ENCODE data around the gene LDLRAD4. TPM values are rescaled to one million over a fixed set of nuclear protein-coding genes. Genes with fewer than 3 reads are reported as not detected.

The LDLRAD4 gene
- total RNA-seq, 1 experiment from 2014 or later = 1.7 TPM

DNA sequence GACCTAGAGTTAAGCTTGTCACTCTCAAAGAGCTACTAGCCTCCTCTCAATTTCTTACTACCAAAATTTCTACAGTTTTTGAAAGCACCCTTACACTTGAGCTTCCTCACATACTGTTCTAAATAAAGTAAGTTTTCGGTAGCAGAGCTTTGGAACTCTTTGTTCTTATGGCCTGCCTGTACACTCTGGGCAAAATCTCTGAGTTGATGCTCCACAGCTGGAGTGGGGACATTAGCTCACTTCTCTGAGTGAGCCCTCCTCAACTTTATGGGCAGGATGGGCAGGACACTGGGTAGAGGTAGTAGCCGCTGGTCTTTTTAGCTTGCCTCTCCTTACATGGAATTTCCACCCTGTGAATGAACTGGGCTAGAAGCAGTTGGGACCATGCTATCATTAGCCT is 380.0 kb downstream of the LDLRAD4 start:
- Histone ChIP-seq H3K27ac (no peak overlapping the region), H3F3A (ENCODE audit: insufficient read depth, low read depth) (no peaks in the 10 kb centered on the region), H3K27me3 (ENCODE audit: insufficient read depth, low read depth) (peaks cover 15% of the 10 kb centered on the region), H3K9me2 (ENCODE audit: insufficient read depth) (no peaks in the 10 kb centered on the region), H3K4me1 (replicated peaks; ENCODE audit: insufficient read depth) (no peaks in the 10 kb centered on the region), H3K4me3 (no peak overlapping the region), H3K4me2 (no peak overlapping the region), H3K79me2 (ENCODE audit: low read depth) (no peaks in the 10 kb centered on the region), H4K20me1 (ENCODE audit: insufficient read depth) (no peaks in the 10 kb centered on the region), H3K9me3 (ENCODE audit: insufficient read depth, low read depth) (peaks cover 15% of the 10 kb centered on the region), H3K36me3 (ENCODE audit: low read depth) (no peaks in the 10 kb centered on the region), H2AFZ (no peak overlapping the region)
- ChIA-PET CTCF (interaction anchor here (0.6 kb wide), 1 partner anchor 190 kb away, joined by 4 read pairs; no protein-coding TSS in a partner anchor), POLR2A (ENCODE audit: unreplicated experiment) (no interaction called here)
- TF ChIP-seq EZH2 (IDR thresholded peaks at IDR 0.05; ENCODE audit: low read depth) = no peak
- TF ChIP-seq, protein P1, sequence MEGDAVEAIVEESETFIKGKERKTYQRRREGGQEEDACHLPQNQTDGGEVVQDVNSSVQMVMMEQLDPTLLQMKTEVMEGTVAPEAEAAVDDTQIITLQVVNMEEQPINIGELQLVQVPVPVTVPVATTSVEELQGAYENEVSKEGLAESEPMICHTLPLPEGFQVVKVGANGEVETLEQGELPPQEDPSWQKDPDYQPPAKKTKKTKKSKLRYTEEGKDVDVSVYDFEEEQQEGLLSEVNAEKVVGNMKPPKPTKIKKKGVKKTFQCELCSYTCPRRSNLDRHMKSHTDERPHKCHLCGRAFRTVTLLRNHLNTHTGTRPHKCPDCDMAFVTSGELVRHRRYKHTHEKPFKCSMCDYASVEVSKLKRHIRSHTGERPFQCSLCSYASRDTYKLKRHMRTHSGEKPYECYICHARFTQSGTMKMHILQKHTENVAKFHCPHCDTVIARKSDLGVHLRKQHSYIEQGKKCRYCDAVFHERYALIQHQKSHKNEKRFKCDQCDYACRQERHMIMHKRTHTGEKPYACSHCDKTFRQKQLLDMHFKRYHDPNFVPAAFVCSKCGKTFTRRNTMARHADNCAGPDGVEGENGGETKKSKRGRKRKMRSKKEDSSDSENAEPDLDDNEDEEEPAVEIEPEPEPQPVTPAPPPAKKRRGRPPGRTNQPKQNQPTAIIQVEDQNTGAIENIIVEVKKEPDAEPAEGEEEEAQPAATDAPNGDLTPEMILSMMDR (conservative IDR thresholded peaks at IDR 0.05) = no peak
- no peak for DNase-seq
- intact Hi-C loops (cut with micrococcal nuclease; ENCODE audit: unreplicated experiment) = no loop called here
- no TSS peak for BruUV-seq (replicated peaks)

- intact Hi-C loops (cut with micrococcal nuclease; ENCODE audit: unreplicated experiment) = no loop called here
- Histone ChIP-seq H3K27ac (no peak overlapping the region), H3K4me3 (no peak overlapping the region), H3K4me1 (replicated peaks; ENCODE audit: insufficient read depth) (no peaks in the 10 kb centered on the region), H3K27me3 (ENCODE audit: insufficient read depth, low read depth) (peaks cover 19% of the 10 kb centered on the region), H3K9me3 (ENCODE audit: insufficient read depth, low read depth) (peaks cover 15% of the 10 kb centered on the region), H3F3A (ENCODE audit: insufficient read depth, low read depth) (no peaks in the 10 kb centered on the region), H3K9me2 (ENCODE audit: insufficient read depth) (no peaks in the 10 kb centered on the region), H3K4me2 (no peak overlapping the region), H2AFZ (no peak overlapping the region), H3K79me2 (ENCODE audit: low read depth) (no peaks in the 10 kb centered on the region), H3K36me3 (ENCODE audit: low read depth) (no peaks in the 10 kb centered on the region), H4K20me1 (ENCODE audit: insufficient read depth) (no peaks in the 10 kb centered on the region)
- POLR2A ChIA-PET (ENCODE audit: unreplicated experiment) = no interaction called here
- no peak for DNase-seq
- TF ChIP-seq, protein P1 (conservative IDR thresholded peaks at IDR 0.05) = no peak
- no peak for TF ChIP-seq EZH2 (IDR thresholded peaks at IDR 0.05; ENCODE audit: low read depth)
- no TSS peak for BruUV-seq (replicated peaks)
- CTCF ChIA-PET = interaction anchor here (0.6 kb wide), 1 partner anchor 190 kb away, joined by 4 read pairs; no protein-coding TSS in a partner anchor
Observed at GRCh38 chr18:13599031-13599430, 380.5 kb downstream of the LDLRAD4 start.

- TF ChIP-seq, protein P1 (conservative IDR thresholded peaks at IDR 0.05) = no peak
- TF ChIP-seq EZH2 (IDR thresholded peaks at IDR 0.05; ENCODE audit: low read depth) = no peak
- no TSS peak for BruUV-seq (replicated peaks)
- no peaks in the 10 kb centered on the region for H3K36me3 ChIP-seq (ENCODE audit: low read depth)
- H3K27me3 ChIP-seq (ENCODE audit: insufficient read depth, low read depth) = peaks cover 48% of the 10 kb centered on the region
- H3K4me3 ChIP-seq = no peak overlapping the region
- H3K79me2 ChIP-seq (ENCODE audit: low read depth) = no peaks in the 10 kb centered on the region
- POLR2A ChIA-PET (ENCODE audit: unreplicated experiment) = no interaction called here
- H3K9me2 ChIP-seq (ENCODE audit: insufficient read depth) = no peaks in the 10 kb centered on the region
- H4K20me1 ChIP-seq (ENCODE audit: insufficient read depth) = no peaks in the 10 kb centered on the region
- H3K4me1 ChIP-seq (replicated peaks; ENCODE audit: insufficient read depth) = no peaks in the 10 kb centered on the region
- intact Hi-C loops (cut with micrococcal nuclease; ENCODE audit: unreplicated experiment) = no loop called here
- CTCF ChIA-PET = no interaction called here
- H2AFZ ChIP-seq = no peak overlapping the region
- no peaks in the 10 kb centered on the region for H3F3A ChIP-seq (ENCODE audit: insufficient read depth, low read depth)
- no peaks in the 10 kb centered on the region for H3K9me3 ChIP-seq (ENCODE audit: insufficient read depth, low read depth)
- H3K4me2 ChIP-seq = no peak overlapping the region
- no peak overlapping the region for H3K27ac ChIP-seq
- DNase-seq = no peak
Observed at GRCh38 chr18:13603304-13604019, 384.9 kb downstream of the LDLRAD4 start.

All from PC-9 (cell line).